HCT116 (cell line): ENCODE data around the gene NPB.

ENCODE experiments used
- EGR1 ChIP-seq: IDR thresholded peaks from 2 replicates; pipeline ENCODE4 v1.6.1; 2012; ENCODE audit warnings: low read depth
- EZH2 ChIP-seq: fragments of 200-600 bp; sonication (generic); IDR thresholded peaks from 2 replicates; pipeline ENCODE4 v1.6.1; 2017; ENCODE audit warnings: antibody characterized with exemption, mixed run types
- EZH2phosphoT487 ChIP-seq: fragments of 200-600 bp; IDR thresholded peaks from 2 replicates; pipeline ENCODE4 v1.6.1; 2018; ENCODE audit warnings: antibody characterized with exemption, borderline replicate concordance
- FOSL1 ChIP-seq: IDR thresholded peaks from 2 replicates; pipeline ENCODE4 v1.6.1; 2012; ENCODE audit warnings: low read depth
- POLR2A ChIP-seq: IDR thresholded peaks from 2 replicates; pipeline ENCODE4 v1.7.0; 2011; ENCODE audit warnings: borderline replicate concordance; ENCODE audit not compliant: insufficient read depth, insufficient read length; ENCODE audit errors: extremely low read depth
- SP1 ChIP-seq: IDR thresholded peaks from 2 replicates; pipeline ENCODE4 v1.6.1; 2012; ENCODE audit warnings: low read depth
- TCF7L2 ChIP-seq: IDR thresholded peaks from 2 replicates; pipeline ENCODE4 v1.7.0; 2011; ENCODE audit warnings: borderline replicate concordance, inconsistent platforms; ENCODE audit not compliant: insufficient read depth, insufficient read length; ENCODE audit errors: extremely low read depth
- YY1 ChIP-seq: IDR thresholded peaks from 2 replicates; pipeline ENCODE4 v1.6.1; 2011; ENCODE audit warnings: low read length, low read depth, moderate library complexity, mild to moderate bottlenecking; ENCODE audit not compliant: insufficient replicate concordance; ENCODE audit errors: extremely low read depth
- ZNF274 ChIP-seq: fragments of 200-500 bp; sonication (Bioruptor generic); IDR thresholded peaks from 2 replicates; pipeline ENCODE4 v1.6.1; 2014; ENCODE audit warnings: mild to moderate bottlenecking, low read depth, low read length, inconsistent platforms
- TF ChIP-seq, protein P1 (sequence below), 3 experiments: fragments of 200-600 bp in 1 of 3; sonication (generic) in 1 of 3; IDR thresholded peaks in 2 of 3; conservative IDR thresholded peaks in 1 of 3; 2 replicates each; pipeline ENCODE4 v1.5.1; 2012 to 2017; ENCODE audit warnings: low read depth in 2 of 3, low read length in 2 of 3, antibody characterized with exemption in 1 of 3, borderline replicate concordance in 1 of 3, control low read depth in 1 of 3, mild to moderate bottlenecking in 1 of 3, mixed read lengths in 1 of 3, mixed run types in 1 of 3, moderate library complexity in 1 of 3; ENCODE audit not compliant: insufficient read depth in 1 of 3
- TF ChIP-seq, protein P2 (sequence below): IDR thresholded peaks from 2 replicates; pipeline ENCODE4 v1.6.1; 2011; ENCODE audit warnings: mild to moderate bottlenecking, low read length, moderate library complexity; ENCODE audit not compliant: insufficient replicate concordance; ENCODE audit errors: extremely low read depth
- TF ChIP-seq, protein P3 (sequence below): IDR thresholded peaks from 2 replicates; pipeline ENCODE4 v1.6.1; 2012

DNA sequence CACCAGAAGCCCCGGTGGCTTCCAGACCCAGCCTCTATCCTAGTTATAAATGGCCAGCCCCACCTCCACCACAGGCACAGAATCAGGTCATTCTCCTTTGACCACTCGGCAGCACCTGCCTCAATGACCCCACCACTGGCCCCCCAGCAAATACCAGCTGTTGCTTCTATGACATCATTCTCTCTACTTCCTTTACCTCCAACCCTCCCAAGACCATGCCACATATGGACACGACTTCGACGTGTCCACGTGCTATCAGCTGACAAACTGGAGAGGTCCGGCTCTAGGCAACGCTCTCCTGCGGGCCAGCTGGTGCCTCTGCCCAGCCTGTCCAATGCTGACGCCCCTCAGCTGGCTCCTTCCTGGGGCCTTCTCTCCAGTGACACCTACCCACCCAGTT is 16.6 kb upstream of the NPB start:
- TF ChIP-seq POLR2A (no peak), EZH2 (no peak), EGR1 (no peak), ZNF274 (no peak), EZH2phosphoT487 (no peak), SP1 (no peak), YY1 (no peak), TCF7L2 (no peak), FOSL1 (no peak)
- TF ChIP-seq, protein P1, sequence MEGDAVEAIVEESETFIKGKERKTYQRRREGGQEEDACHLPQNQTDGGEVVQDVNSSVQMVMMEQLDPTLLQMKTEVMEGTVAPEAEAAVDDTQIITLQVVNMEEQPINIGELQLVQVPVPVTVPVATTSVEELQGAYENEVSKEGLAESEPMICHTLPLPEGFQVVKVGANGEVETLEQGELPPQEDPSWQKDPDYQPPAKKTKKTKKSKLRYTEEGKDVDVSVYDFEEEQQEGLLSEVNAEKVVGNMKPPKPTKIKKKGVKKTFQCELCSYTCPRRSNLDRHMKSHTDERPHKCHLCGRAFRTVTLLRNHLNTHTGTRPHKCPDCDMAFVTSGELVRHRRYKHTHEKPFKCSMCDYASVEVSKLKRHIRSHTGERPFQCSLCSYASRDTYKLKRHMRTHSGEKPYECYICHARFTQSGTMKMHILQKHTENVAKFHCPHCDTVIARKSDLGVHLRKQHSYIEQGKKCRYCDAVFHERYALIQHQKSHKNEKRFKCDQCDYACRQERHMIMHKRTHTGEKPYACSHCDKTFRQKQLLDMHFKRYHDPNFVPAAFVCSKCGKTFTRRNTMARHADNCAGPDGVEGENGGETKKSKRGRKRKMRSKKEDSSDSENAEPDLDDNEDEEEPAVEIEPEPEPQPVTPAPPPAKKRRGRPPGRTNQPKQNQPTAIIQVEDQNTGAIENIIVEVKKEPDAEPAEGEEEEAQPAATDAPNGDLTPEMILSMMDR (IDR thresholded peaks at IDR 0.05 in 2 of 3, conservative IDR thresholded peaks at IDR 0.05 in 1 of 3; ENCODE audit: borderline replicate concordance in 1 of 3, insufficient read depth in 1 of 3, low read depth in 2 of 3, low read length in 2 of 3) = no peak
- TF ChIP-seq, protein P2, sequence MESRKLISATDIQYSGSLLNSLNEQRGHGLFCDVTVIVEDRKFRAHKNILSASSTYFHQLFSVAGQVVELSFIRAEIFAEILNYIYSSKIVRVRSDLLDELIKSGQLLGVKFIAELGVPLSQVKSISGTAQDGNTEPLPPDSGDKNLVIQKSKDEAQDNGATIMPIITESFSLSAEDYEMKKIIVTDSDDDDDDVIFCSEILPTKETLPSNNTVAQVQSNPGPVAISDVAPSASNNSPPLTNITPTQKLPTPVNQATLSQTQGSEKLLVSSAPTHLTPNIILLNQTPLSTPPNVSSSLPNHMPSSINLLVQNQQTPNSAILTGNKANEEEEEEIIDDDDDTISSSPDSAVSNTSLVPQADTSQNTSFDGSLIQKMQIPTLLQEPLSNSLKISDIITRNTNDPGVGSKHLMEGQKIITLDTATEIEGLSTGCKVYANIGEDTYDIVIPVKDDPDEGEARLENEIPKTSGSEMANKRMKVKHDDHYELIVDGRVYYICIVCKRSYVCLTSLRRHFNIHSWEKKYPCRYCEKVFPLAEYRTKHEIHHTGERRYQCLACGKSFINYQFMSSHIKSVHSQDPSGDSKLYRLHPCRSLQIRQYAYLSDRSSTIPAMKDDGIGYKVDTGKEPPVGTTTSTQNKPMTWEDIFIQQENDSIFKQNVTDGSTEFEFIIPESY = no peak
- TF ChIP-seq, protein P3, sequence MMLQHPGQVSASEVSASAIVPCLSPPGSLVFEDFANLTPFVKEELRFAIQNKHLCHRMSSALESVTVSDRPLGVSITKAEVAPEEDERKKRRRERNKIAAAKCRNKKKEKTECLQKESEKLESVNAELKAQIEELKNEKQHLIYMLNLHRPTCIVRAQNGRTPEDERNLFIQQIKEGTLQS = no peak
